HG03521 (cell line): Measurements from ENCODE around the gene CCDC124.
"Not testable (repeated sequence)": the region's sequence is repeated elsewhere in the genome, so short reads cannot be mapped to it uniquely, and the experiment has no call there.

Experiments
- ATAC-seq: cut with Tn5 transposase; IDR thresholded peaks from one replicate; pipeline ENCODE4 v1.9.1; 2021; ENCODE audit warnings: mild to moderate bottlenecking, moderate library complexity; ENCODE audit not compliant: unreplicated experiment

CCDC124 gene, protein sequence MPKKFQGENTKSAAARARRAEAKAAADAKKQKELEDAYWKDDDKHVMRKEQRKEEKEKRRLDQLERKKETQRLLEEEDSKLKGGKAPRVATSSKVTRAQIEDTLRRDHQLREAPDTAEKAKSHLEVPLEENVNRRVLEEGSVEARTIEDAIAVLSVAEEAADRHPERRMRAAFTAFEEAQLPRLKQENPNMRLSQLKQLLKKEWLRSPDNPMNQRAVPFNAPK

DNA sequence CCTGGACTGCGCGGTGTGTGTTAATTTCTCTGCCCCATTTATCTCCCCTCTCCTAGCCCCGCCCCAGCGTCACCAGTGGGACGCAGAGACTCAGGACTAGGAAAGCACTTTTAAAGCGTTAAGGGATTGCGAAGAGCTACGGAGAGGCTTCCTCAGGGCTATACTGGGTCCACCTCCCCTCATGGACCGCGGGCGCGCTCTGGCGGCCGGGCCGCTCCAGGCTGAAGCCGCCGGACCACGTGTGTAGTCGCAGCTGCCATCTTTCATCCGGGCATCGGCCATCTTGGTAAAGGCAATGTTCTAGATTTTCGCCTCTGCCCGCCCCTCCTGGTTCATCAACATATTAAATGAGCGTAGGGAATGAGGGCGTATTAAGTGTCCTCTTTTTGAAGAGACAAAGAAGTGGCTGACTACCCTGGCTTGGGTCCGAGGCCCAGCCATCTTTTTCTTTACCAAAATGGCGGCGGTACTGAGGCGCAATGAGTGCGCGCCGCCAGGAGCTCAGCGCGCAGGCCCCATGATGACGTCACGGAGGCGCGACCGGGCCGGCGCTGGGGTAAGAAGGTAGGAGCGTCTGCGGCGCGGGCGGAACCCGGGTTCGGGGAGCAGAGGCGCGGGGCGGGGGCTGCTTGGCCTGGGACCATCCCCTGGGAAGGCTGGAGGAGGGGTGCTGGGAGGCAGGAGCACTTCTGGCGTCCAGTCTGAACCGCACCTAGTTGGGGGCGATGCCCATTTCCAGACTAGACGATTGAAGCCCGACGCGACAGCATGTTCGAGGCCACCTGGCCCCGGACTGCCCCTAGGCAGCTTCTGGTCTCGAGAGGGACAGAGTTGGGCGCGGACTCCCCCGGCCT lies at the start of gene CCDC124:
Gene CCDC124, plus strand, starts transcription at position 531 of the 854 bp plus-strand sequence. CDS start 3,406 bp downstream, outside the sequence.
- ATAC-seq: peak; percentile 82

DNA sequence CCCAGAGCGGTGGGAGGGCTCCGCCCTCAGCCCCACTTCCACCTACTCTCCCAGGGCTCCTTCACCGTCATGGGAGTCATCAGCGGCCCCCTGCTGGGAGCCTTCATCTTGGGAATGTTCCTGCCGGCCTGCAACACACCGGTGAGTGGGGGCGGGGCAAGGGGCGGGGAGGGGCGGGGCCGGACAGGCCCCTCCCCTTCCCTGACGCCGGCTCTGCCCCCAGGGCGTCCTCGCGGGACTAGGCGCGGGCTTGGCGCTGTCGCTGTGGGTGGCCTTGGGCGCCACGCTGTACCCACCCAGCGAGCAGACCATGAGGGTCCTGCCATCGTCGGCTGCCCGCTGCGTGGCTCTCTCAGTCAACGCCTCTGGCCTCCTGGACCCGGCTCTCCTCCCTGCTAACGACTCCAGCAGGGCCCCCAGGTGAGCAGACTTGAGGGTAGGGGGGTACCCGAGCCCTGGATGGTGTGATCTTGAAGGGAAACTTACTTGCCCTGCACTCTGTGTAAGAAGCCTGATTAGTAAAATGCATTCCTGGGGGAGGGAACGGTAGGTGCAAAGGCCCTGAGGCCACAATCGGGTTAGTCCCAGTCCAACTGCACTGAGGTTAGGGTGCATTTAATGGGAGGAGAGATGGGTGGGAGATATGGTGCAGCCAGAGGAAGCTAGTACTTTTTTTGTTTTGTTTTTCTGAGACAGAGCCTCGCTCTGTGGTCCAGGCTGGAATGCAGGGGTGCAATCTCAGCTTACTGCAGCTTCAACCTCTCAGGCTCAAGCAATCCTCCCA lies 49.0 kb upstream of the CCDC124 start:
- no peak for ATAC-seq

GRCh38 chr19:17886515-17886914 lies 46.3 kb upstream of the CCDC124 start:
- no peak for ATAC-seq

- ATAC-seq: not testable (repeated sequence)
Measured at GRCh38 chr19:17887221-17887620, 45.6 kb upstream of the CCDC124 start.

- no peak for ATAC-seq
Measured at GRCh38 chr19:17888260-17888659, 44.6 kb upstream of the CCDC124 start.

- no peak for ATAC-seq
Measured at GRCh38 chr19:17889609-17890214, 43.1 kb upstream of the CCDC124 start.

GRCh38 chr19:17893766-17894165 lies 39.0 kb upstream of the CCDC124 start:
- no peak for ATAC-seq

DNA sequence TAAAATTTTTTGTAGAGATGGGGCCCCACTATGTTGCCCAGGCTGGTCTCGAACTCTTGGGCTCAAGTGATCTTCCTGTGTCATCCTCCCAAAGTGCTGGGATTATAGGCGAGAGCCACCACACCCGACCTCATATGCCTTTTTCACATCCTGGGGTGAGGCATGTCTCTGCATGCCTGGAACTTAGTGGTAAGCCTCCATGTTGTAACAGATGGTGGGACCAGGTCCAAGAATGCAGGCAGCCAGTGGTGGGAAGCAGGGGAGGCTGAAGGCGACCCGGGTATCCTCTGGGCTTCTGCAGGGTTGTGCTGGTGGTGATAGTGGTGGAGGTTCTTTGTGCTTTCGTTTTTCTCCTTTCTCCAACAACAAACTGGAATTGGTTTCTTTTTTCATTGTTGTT lies 30.1 kb upstream of the CCDC124 start:
- ATAC-seq: no peak

DNA sequence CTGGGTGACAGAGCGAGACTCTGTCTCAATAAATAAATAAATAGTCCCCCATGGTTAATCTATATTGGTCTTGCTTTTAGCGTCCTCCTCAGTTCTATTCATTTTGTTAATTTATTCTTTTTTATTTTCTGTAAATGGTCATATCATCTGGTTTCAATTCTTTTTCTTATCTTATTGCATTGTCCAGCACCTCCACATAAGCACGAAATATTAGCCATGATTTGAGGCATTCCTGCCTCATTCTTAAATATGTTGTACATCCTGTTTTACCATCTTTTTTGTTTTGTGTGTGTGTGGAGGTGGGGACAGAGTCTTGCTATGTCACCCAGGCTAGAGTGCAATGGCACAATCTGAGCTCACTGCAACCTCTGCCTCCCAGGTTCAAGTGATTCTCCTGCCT lies 24.6 kb upstream of the CCDC124 start:
- ATAC-seq: no peak

DNA sequence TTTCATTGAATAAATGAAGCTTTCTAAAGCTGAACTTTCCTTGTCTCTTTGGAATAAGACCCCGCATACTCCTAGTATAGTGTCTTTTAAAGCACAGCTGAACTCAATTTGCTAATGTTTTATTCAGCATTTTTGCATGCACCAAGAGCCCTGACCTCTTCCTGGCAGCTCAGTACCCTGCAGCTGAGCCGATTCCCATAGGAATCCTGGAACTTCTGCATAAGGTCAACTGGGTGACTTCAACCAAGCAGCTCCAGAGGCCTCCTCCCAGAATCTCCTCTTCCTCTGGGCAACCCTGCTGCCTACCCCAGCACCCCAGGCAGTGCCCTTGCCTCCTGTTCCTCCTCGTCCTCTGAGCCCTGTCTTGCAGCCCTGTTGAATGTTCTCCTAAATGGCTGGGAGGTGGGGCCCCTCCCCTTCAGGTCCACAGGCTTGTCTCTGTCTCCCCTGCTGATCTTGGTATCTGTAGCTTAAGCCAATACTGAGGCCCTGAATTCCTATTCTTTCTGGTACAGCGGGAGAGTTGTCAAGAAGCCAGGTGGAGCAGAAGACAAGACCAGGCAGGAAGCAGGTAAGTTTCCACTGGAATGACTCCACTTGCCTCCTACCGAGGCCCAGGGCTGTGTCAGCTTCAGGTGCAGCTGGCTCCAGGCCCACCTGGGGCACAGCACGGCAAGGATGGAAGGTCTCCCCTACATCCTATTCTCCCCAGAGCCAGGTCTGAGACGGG lies 23.6 kb upstream of the CCDC124 start:
- no peak for ATAC-seq

GRCh38 chr19:17910791-17911360 lies 21.9 kb upstream of the CCDC124 start:
- ATAC-seq: no peak

GRCh38 chr19:17915940-17916593 lies 16.7 kb upstream of the CCDC124 start:
- no peak for ATAC-seq

DNA sequence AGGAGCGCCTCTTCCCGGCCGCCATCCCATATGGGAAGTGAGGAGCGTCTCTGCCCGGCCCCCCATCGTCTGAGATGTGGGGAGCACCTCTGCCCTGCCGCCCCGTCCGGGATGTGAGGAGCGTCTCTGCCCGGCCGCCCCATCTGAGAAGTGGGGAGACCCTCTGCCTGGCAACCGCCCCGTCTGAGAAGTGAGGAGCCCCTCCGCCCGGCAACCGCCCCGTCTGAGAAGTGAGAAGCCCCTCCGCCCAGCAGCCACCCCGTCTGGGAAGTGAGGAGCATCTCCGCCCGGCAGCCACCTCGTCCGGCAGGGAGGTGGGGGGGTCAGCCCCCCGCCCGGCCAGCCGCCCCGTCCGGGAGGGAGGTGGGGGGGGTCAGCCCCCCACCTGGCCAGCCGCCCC lies 14.7 kb upstream of the CCDC124 start:
- not testable (repeated sequence) for ATAC-seq

DNA sequence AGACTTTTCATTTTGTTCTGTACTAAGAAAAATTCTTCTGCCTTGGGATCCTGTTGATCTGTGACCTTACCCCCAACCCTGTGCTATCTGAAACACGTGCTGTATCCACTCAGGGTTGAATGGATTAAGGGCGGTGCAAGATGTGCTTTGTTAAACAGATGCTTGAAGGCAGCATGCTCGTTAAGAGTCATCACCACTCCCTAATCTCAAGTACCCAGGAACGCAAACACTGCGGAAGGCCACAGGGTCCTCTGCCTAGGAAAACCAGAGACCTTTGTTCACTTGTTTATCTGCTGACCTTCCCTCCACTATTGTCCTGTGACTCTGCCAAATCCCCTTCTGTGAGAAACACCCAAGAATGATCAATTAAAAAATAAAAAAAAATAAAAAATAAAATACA lies 13.7 kb upstream of the CCDC124 start:
- ATAC-seq: not testable (repeated sequence)

- ATAC-seq: no peak
Measured at GRCh38 chr19:17920527-17920926, 12.3 kb upstream of the CCDC124 start.

- no peak for ATAC-seq
Measured at GRCh38 chr19:17922138-17922537, 10.7 kb upstream of the CCDC124 start.

- no peak for ATAC-seq
Measured at GRCh38 chr19:17926044-17926443, 6.8 kb upstream of the CCDC124 start.

DNA sequence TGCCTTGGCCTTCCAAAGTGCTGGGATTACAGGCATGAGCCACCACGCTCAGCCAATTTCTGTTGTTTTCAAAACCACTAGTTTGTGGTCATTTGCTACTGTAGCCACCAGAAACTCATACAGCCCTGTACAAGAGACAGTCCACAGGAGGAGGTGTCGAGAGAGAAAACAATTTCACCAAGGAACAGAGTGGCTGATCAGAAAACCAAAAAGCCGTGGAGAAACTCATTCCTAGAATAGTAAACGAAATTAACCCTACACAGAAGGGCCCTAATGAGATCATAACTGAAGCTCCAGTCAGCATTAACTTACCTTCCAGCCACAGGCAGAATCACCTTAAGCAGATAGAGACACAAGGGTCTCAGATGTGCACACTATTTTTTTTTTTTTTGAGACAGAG lies 3.8 kb upstream of the CCDC124 start:
- no peak for ATAC-seq

DNA sequence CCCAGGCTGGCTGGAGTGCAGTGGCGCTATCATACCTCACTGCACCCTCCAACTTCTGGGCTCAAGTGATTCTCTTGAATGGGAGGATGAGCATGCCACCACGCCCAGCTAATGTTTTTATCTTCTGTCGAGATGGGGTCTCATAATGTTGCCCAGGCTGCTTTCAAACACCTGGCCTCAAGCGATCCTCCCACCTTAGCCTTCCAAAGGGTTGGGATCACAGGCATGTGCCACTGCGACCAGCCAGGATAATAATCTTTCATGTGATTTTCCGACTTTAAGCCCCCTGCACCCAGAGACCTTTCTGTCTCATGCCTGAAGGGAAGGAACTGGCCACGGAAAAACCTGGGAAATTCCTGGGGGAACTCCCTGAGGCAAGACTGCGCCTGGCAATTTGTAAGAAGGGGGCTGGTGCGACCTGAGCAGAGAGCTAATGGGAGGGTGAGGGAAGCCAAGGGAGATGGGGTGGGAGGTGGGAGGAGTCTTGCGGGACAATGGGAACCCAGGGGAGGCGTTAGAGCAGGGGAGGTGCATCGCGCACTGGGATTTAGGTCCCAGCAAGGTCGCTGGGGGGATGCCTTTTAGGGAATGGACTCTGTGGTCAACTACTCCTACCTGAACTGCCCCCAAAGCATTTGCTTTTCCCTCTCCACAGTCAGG lies 1.2 kb upstream of the CCDC124 start:
- no peak for ATAC-seq
